Activated CD4-positive, CD25-positive, alpha-beta regulatory T cell treated with anti-CD3 and anti-CD28 coated beads, Interleukin-2, amount 50 U/mL, for 16 hours (primary cell): ENCODE results near the gene ASAP3.
"Not testable (repeated sequence)": the region's sequence is repeated elsewhere in the genome, so short reads cannot be mapped to it uniquely, and the experiment has no call there.

ENCODE experiments used
- DNase-seq: peaks from one replicate; pipeline ENCODE4 v3.0.0-alpha.2; 2020; ENCODE audit warnings: low read depth, low spot score

Gene ASAP3

GRCh38 chr1:23395849-23396248 is 88.1 kb downstream of the ASAP3 start:
- DNase-seq, result no peak

- no peak for DNase-seq
These were observed 88.7 kb downstream of the ASAP3 start for GRCh38 chr1:23395154-23395724.

GRCh38 chr1:23394684-23395083 is 89.3 kb downstream of the ASAP3 start:
- no peak for DNase-seq

- no peak for DNase-seq
These were observed 89.8 kb downstream of the ASAP3 start for GRCh38 chr1:23394181-23394580.

GRCh38 chr1:23393706-23394105 is 90.3 kb downstream of the ASAP3 start:
- no peak for DNase-seq

- no peak for DNase-seq
These were observed 91.7 kb downstream of the ASAP3 start for GRCh38 chr1:23392125-23392855.

- DNase-seq, result no peak
These were observed 94.1 kb downstream of the ASAP3 start for GRCh38 chr1:23389837-23390321.

- no peak for DNase-seq
These were observed 96.5 kb downstream of the ASAP3 start for GRCh38 chr1:23387494-23387893.

- no peak for DNase-seq
These were observed 98.8 kb downstream of the ASAP3 start for GRCh38 chr1:23385119-23385621.

GRCh38 chr1:23384312-23385058 is 99.5 kb downstream of the ASAP3 start:
- no peak for DNase-seq

- no peak for DNase-seq
These were observed 100.2 kb downstream of the ASAP3 start for GRCh38 chr1:23383577-23384311.

GRCh38 chr1:23381233-23381885 is 102.6 kb downstream of the ASAP3 start:
- no peak for DNase-seq

- DNase-seq, result no peak
These were observed 103.3 kb downstream of the ASAP3 start for GRCh38 chr1:23380719-23381118.

- not testable (repeated sequence) for DNase-seq
These were observed 103.7 kb downstream of the ASAP3 start for GRCh38 chr1:23380236-23380635.
